NCI-H2081 treated with DMSO at 0.1 percent for 48 hours (cell line): ENCODE results near the gene CNOT1.

Experiments used
- DNase-seq: peaks from one replicate; lab custom pipeline; 2025; lab: John Stamatoyannopoulos, UW

The CNOT1 gene

GRCh38 chr16:58481226-58481869 is 148.3 kb downstream of the CNOT1 start:
- DNase-seq = no peak

GRCh38 chr16:58478427-58478826 is 151.2 kb downstream of the CNOT1 start:
- no peak for DNase-seq

GRCh38 chr16:58476791-58477190 is 152.8 kb downstream of the CNOT1 start:
- no peak for DNase-seq

- no peak for DNase-seq
Observed at GRCh38 chr16:58475091-58475619, 154.5 kb downstream of the CNOT1 start.

GRCh38 chr16:58474296-58474695 is 155.3 kb downstream of the CNOT1 start:
- no peak for DNase-seq

GRCh38 chr16:58472827-58473226 is 156.8 kb downstream of the CNOT1 start:
- DNase-seq = no peak

- no peak for DNase-seq
Observed at GRCh38 chr16:58472266-58472665, 157.4 kb downstream of the CNOT1 start.

- no peak for DNase-seq
Observed at GRCh38 chr16:58471209-58471975, 158.2 kb downstream of the CNOT1 start.
